WTC11 (cell line): ENCODE measurements around the gene ITGAX. TPM values are rescaled to one million over a fixed set of nuclear protein-coding genes. Genes with fewer than 3 reads are reported as not detected.

ENCODE experiments used
- ATAC-seq: fragments of 200-7000 bp; cut with Tn5 transposase; 2 replicates; pipeline ENCODE4 v1.10.0; 2021; ENCODE audit warnings: mild to moderate bottlenecking, moderate library complexity
- CTCF ChIA-PET: fragments of 300-600 bp; sonication (Branson Sonifier 250); formaldehyde crosslinking; loops from one replicate; lab custom pipeline; 2021; ENCODE audit warnings: antibody characterized with exemption; lab: Charles Lee
- POLR2A ChIA-PET: fragments of 350-600 bp; sonication (Branson Sonifier 250); formaldehyde crosslinking; loops from one replicate; lab custom pipeline; 2021; ENCODE audit warnings: antibody characterized with exemption; lab: Charles Lee
- DNase-seq: peaks from one replicate; pipeline ENCODE4 v3.0.0; 2021; ENCODE audit warnings: low spot score
- H3K27ac Mint-ChIP-seq: 2 replicates; pipeline ENCODE4 v1.8.0; 2021; ENCODE audit warnings: mixed read lengths
- H3K27me3 Mint-ChIP-seq: 2 replicates; pipeline ENCODE4 v1.8.0; 2021; ENCODE audit warnings: low read depth, mild to moderate bottlenecking, moderate library complexity, mixed read lengths
- H3K36me3 Mint-ChIP-seq: 2 replicates; pipeline ENCODE4 v1.8.0; 2021; ENCODE audit warnings: mixed read lengths
- H3K4me1 Mint-ChIP-seq: 2 replicates; pipeline ENCODE4 v1.8.0; 2022; ENCODE audit warnings: mixed read lengths
- H3K4me3 Mint-ChIP-seq: 2 replicates; pipeline ENCODE4 v1.8.0; 2021; ENCODE audit warnings: mild to moderate bottlenecking, moderate library complexity, mixed read lengths
- H3K9me3 Mint-ChIP-seq: 2 replicates; pipeline ENCODE4 v1.8.0; 2021; ENCODE audit warnings: mixed read lengths
- ARID4B ChIP-seq: sonication (generic); formaldehyde crosslinking; IDR thresholded peaks from 2 replicates; pipeline ENCODE4 v1.8.0; 2023; ENCODE audit warnings: missing genetic modification reagents, mild to moderate bottlenecking, borderline replicate concordance
- CREM ChIP-seq: sonication (generic); formaldehyde crosslinking; IDR thresholded peaks from 2 replicates; pipeline ENCODE4 v1.8.1; 2022; ENCODE audit warnings: mild to moderate bottlenecking, missing genetic modification reagents, moderate library complexity
- E2F1 ChIP-seq: sonication (generic); formaldehyde crosslinking; IDR thresholded peaks from 2 replicates; pipeline ENCODE4 v1.8.0; 2022; ENCODE audit warnings: mild to moderate bottlenecking, missing genetic modification reagents
- GTF2I ChIP-seq: fragments of 250-450 bp; sonication (Bioruptor Pico); conservative IDR thresholded peaks from 2 replicates; pipeline ENCODE4 v1.4.0; 2021; ENCODE audit warnings: mild to moderate bottlenecking
- IRF1 ChIP-seq: sonication (generic); formaldehyde crosslinking; IDR thresholded peaks from 2 replicates; pipeline ENCODE4 v1.8.0; 2023; ENCODE audit warnings: missing genetic modification reagents
- JUN ChIP-seq: sonication (generic); formaldehyde crosslinking; IDR thresholded peaks from 2 replicates; pipeline ENCODE4 v1.8.0; 2023; ENCODE audit warnings: mild to moderate bottlenecking, missing genetic modification reagents
- NR1H2 ChIP-seq: sonication (generic); formaldehyde crosslinking; IDR thresholded peaks from 2 replicates; pipeline ENCODE4 v1.9.0; 2021; ENCODE audit warnings: mild to moderate bottlenecking, moderate library complexity, missing genetic modification reagents
- SMAD3 ChIP-seq: sonication (generic); formaldehyde crosslinking; IDR thresholded peaks from 2 replicates; pipeline ENCODE4 v1.8.0; 2022; ENCODE audit warnings: missing genetic modification reagents, mild to moderate bottlenecking, borderline replicate concordance
- SP1 ChIP-seq: sonication (generic); formaldehyde crosslinking; conservative IDR thresholded peaks from 2 replicates; pipeline ENCODE4 v1.8.1; 2022; ENCODE audit warnings: missing genetic modification reagents
- TEAD1 ChIP-seq: sonication (generic); formaldehyde crosslinking; IDR thresholded peaks from 2 replicates; pipeline ENCODE4 v1.8.0; 2022; ENCODE audit warnings: mild to moderate bottlenecking, missing genetic modification reagents
- TEAD4 ChIP-seq: sonication (generic); formaldehyde crosslinking; IDR thresholded peaks from 2 replicates; pipeline ENCODE4 v1.8.0; 2022; ENCODE audit warnings: mild to moderate bottlenecking, missing genetic modification reagents
- ZNF416 ChIP-seq: fragments of 250-450 bp; sonication (Bioruptor Pico); IDR thresholded peaks from 2 replicates; pipeline ENCODE4 v1.9.0; 2021; ENCODE audit warnings: mild to moderate bottlenecking, inconsistent platforms
- ZSCAN18 ChIP-seq: fragments of 250-450 bp; sonication (Bioruptor Pico); IDR thresholded peaks from 2 replicates; pipeline ENCODE4 v2.1.2; 2022; ENCODE audit warnings: mild to moderate bottlenecking, moderate library complexity
- total RNA-seq: library from RNA; stranded (reverse); gene quantifications from 3 replicates; pipeline ENCODE4 v1.2.3, GENCODE V29; 2021
- TF ChIP-seq, protein P1 (sequence below): sonication (generic); formaldehyde crosslinking; IDR thresholded peaks from 2 replicates; pipeline ENCODE4 v1.8.1; 2022; ENCODE audit warnings: low read depth, mild to moderate bottlenecking, moderate library complexity, missing genetic modification reagents, borderline replicate concordance
- TF ChIP-seq, protein P2 (sequence below): fragments of 250-450 bp; sonication (Bioruptor Pico); IDR thresholded peaks from 2 replicates; pipeline ENCODE4 v1.8.0; 2021; ENCODE audit warnings: mild to moderate bottlenecking
- TF ChIP-seq, protein P3 (sequence below): sonication (generic); formaldehyde crosslinking; IDR thresholded peaks from 2 replicates; pipeline ENCODE4 v1.8.0; 2022; ENCODE audit warnings: mild to moderate bottlenecking, missing genetic modification reagents

The ITGAX gene
- total RNA-seq, 1 experiment from 2014 or later, result 0.33 TPM

GRCh38 chr16:31423241-31423640, 68.3 kb downstream of the ITGAX start (continued):
- no peak for TF ChIP-seq GTF2I (CRISPR knock-in tag)
- TF ChIP-seq, protein P1, sequence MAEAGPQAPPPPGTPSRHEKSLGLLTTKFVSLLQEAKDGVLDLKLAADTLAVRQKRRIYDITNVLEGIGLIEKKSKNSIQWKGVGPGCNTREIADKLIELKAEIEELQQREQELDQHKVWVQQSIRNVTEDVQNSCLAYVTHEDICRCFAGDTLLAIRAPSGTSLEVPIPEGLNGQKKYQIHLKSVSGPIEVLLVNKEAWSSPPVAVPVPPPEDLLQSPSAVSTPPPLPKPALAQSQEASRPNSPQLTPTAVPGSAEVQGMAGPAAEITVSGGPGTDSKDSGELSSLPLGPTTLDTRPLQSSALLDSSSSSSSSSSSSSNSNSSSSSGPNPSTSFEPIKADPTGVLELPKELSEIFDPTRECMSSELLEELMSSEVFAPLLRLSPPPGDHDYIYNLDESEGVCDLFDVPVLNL, result no peak
- TF ChIP-seq, all 79 proteins: peak for 0

- Mint-ChIP-seq H3K27me3 (peaks cover 52% of the 10 kb centered on the region), H3K36me3 (no peaks in the 10 kb centered on the region; the same call in 1 of the 2 replicates), H3K9me3 (no peaks in the 10 kb centered on the region), H3K4me3 (no peak overlapping the region), H3K4me1 (no peaks in the 10 kb centered on the region), H3K27ac (no peak overlapping the region)
- DNase-seq (no peak), ATAC-seq (no peak)
- CTCF ChIA-PET, result no interaction called here
- TF ChIP-seq SMAD3 (CRISPR knock-in tag), result no peak
- TF ChIP-seq ZNF416 (CRISPR knock-in tag), result no peak
- no peak for TF ChIP-seq SP1 (CRISPR knock-in tag)
- POLR2A ChIA-PET, result no interaction called here
These were observed 68.8 kb downstream of the ITGAX start for GRCh38 chr16:31423801-31424200.

GRCh38 chr16:31427441-31428278, 72.7 kb downstream of the ITGAX start:
- DNase-seq (peak; percentile 37), ATAC-seq (peak; percentile 32)
- Mint-ChIP-seq H3K4me3 (peak overlapping the region; percentile 47), H3K4me1 (0 out of 2 replicates have a peak, but pooled peaks cover 2% of the 10 kb centered on the region), H3K27me3 (peaks cover 54% of the 10 kb centered on the region), H3K36me3 (no peaks in the 10 kb centered on the region; the same call in 1 of the 2 replicates), H3K9me3 (no peaks in the 10 kb centered on the region), H3K27ac (no peak overlapping the region)
- POLR2A ChIA-PET, result interaction anchor here (0.6 to 0.9 kb wide), 3 partner anchors 15 to 272 kb away, joined by 3 read pairs; partner anchors contain the start of gene ZNF843
- CTCF ChIA-PET, result interaction anchor here (0.7 to 2.0 kb wide), 3 partner anchors 28 to 225 kb away, joined by 3 to 7 read pairs (median 6); partner anchors contain the start of gene PYCARD
- TF ChIP-seq TEAD1 (CRISPR knock-in tag) (0 out of 2 replicates have a peak, but pooled peaks have one; percentile 58), NR1H2 (CRISPR knock-in tag) (0 out of 2 replicates have a peak, but pooled peaks have one; percentile 38), IRF1 (CRISPR knock-in tag) (peak; percentile 75; the same call in 1 of the 2 replicates), CREM (CRISPR knock-in tag) (no peak), E2F1 (CRISPR knock-in tag) (peak; percentile 37; the same call in 1 of the 2 replicates), TEAD4 (CRISPR knock-in tag) (0 out of 2 replicates have a peak, but pooled peaks have one; percentile 32), ZSCAN18 (CRISPR knock-in tag) (no peak), ARID4B (CRISPR knock-in tag) (0 out of 2 replicates have a peak, but pooled peaks have one; percentile 35), JUN (peak; percentile 87; the same call in 1 of the 2 replicates)
- TF ChIP-seq, protein P2, sequence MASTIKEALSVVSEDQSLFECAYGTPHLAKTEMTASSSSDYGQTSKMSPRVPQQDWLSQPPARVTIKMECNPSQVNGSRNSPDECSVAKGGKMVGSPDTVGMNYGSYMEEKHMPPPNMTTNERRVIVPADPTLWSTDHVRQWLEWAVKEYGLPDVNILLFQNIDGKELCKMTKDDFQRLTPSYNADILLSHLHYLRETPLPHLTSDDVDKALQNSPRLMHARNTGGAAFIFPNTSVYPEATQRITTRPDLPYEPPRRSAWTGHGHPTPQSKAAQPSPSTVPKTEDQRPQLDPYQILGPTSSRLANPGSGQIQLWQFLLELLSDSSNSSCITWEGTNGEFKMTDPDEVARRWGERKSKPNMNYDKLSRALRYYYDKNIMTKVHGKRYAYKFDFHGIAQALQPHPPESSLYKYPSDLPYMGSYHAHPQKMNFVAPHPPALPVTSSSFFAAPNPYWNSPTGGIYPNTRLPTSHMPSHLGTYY (CRISPR knock-in tag), result no peak
- TF ChIP-seq, protein P3, sequence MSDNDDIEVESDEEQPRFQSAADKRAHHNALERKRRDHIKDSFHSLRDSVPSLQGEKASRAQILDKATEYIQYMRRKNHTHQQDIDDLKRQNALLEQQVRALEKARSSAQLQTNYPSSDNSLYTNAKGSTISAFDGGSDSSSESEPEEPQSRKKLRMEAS (CRISPR knock-in tag), result peak; percentile 90; the same call in 1 of the 2 replicates
